Measurements from ENCODE around the gene MYEF2. TPM values are rescaled to one million over a fixed set of nuclear protein-coding genes. Genes with fewer than 3 reads are reported as not detected.

Gene MYEF2
- total RNA-seq, 1 donor = 5.1 TPM

GRCh38 chr15:48109856-48110531, 68.1 kb downstream of the MYEF2 start:
- no peak for DNase-seq (ENCODE audit: low read depth)
- no peak overlapping the region for H3K4me3 ChIP-seq (ENCODE audit: low read depth, low read length)
- TF ChIP-seq CTCF (IDR thresholded peaks at IDR 0.05; ENCODE audit: insufficient read depth, low read length) = no peak

DNA sequence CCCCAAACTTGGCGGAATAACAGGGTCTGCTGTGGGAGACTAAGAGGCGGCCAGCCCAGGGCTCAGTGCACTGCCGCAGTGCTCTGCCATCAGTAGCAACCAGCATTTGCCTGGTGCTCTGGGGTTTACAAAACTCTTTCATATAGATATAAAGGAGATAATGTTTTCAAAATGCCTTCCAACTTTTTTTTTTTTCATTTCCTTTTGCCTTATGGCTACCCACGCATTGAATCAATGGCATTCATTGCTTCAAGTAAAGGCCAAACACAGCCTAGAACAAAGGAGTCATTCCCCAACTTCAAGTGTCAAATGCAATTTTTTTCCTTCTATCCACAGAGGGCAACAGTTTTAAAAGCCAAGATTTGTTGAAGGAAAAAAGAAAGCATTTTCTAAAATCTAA, 68.9 kb downstream of the MYEF2 start:
- no peak overlapping the region for H3K4me3 ChIP-seq (ENCODE audit: low read depth, low read length)
- DNase-seq (ENCODE audit: low read depth) = no peak
- TF ChIP-seq CTCF (IDR thresholded peaks at IDR 0.05; ENCODE audit: insufficient read depth, low read length) = no peak

DNA sequence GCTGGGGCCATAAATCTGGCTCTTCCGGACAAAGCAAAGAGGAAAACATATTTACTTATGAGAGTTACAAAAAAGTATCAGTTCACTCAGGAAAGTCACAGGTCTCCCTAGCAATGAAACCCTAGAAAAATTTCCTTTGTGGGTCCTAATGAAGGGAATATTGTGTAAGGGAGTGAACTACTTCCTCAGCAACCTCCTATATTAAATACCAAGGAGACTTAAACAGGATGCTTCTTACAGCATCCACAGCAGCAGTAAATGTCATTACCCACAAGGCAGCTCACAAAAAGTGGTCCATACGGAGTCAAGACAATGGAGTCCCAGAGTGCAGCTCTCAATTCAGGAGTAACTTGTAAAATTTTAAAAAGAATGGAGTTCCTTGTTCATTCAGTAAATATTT, 72.2 kb downstream of the MYEF2 start:
- TF ChIP-seq CTCF (IDR thresholded peaks at IDR 0.05; ENCODE audit: insufficient read depth, low read length) = no peak
- no peak for DNase-seq (ENCODE audit: low read depth)
- no peak overlapping the region for H3K4me3 ChIP-seq (ENCODE audit: low read depth, low read length)

DNA sequence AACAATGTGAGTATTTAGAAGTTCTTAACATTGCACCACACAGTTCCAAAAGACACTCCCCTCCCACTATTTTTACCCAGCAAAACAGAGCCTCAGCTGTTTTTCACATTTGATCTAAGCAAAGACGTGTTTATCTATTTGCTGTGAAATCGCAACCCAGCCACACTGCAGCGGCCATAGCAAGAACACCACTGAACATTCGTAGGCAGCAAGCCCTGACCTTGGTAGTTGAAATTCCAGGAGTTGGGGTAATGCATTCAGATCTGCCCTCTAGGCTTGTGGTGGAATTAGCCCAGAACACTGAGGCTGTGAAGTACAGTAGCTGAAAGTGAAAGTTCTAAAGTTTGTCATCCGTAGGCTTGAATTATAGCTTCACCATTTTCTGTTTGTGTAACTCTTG, 74.4 kb downstream of the MYEF2 start:
- no peak for DNase-seq (ENCODE audit: low read depth)
- H3K4me3 ChIP-seq (ENCODE audit: low read depth, low read length) = no peak overlapping the region
- TF ChIP-seq CTCF (IDR thresholded peaks at IDR 0.05; ENCODE audit: insufficient read depth, low read length) = no peak

DNA sequence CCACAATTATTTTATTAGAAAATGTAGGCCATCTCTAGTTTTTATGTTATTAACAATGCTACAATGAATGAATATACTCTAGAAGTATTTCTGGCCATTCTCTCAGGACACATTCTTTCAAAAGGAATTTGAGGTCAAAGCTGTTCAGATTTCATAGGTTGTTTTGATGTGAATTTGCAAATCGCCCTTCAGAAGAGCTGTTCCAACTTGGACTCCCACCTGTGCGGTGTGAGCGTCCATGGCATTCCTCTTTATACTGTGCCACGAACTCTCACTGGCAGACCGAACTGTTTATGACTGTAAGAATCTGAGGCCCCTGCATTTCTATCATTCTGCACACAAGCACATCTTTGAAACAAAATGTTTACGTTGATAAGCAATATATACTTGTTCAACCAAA, 75.9 kb downstream of the MYEF2 start:
- peak; percentile 15 for DNase-seq (ENCODE audit: low read depth)
- H3K4me3 ChIP-seq (ENCODE audit: low read depth, low read length) = no peak overlapping the region
- TF ChIP-seq CTCF (IDR thresholded peaks at IDR 0.05; ENCODE audit: insufficient read depth, low read length) = no peak

- TF ChIP-seq CTCF (IDR thresholded peaks at IDR 0.05; ENCODE audit: insufficient read depth, low read length) = no peak
- DNase-seq (ENCODE audit: low read depth) = peak; percentile 9
- H3K4me3 ChIP-seq (ENCODE audit: low read depth, low read length) = no peak overlapping the region
These were observed 76.6 kb downstream of the MYEF2 start for GRCh38 chr15:48101376-48101961.

- no peak overlapping the region for H3K4me3 ChIP-seq (ENCODE audit: low read depth, low read length)
- no peak for TF ChIP-seq CTCF (IDR thresholded peaks at IDR 0.05; ENCODE audit: insufficient read depth, low read length)
- DNase-seq (ENCODE audit: low read depth) = no peak
These were observed 80.8 kb downstream of the MYEF2 start for GRCh38 chr15:48097264-48097663.
